HepG2 (cell line): Measurements from ENCODE around the gene MRPL27. TPM values are rescaled to one million over a fixed set of nuclear protein-coding genes. Genes with fewer than 3 reads are reported as not detected.
A peak's percentile ranks its signal among the peaks of the same experiment; 100 is the strongest.

Source experiments
- AGO1 ChIP-seq: fragments of 200-400 bp; formaldehyde crosslinking; IDR thresholded peaks from 2 replicates; pipeline ENCODE4 v1.6.1; 2017; ENCODE audit warnings: mild to moderate bottlenecking, low read depth, low read length, moderate library complexity; ENCODE audit not compliant: poor library complexity, severe bottlenecking
- BCLAF1 ChIP-seq: fragments of 450-650 bp; IDR thresholded peaks from 2 replicates; pipeline ENCODE4 v1.6.1; 2017; ENCODE audit warnings: mild to moderate bottlenecking
- DPF2 ChIP-seq: sonication (generic); formaldehyde crosslinking; IDR thresholded peaks from 2 replicates; pipeline ENCODE4 v1.4.0; 2020; ENCODE audit warnings: mild to moderate bottlenecking, low read depth, missing genetic modification reagents, borderline replicate concordance
- EP300 ChIP-seq, 3 experiments: sonication (generic) in 1 of 3; formaldehyde crosslinking in 1 of 3; IDR thresholded peaks; 2 replicates each; pipeline versions ENCODE4 v1.5.1 to v1.6.1; 2011 to 2020; ENCODE audit warnings: low read depth in 2 of 3, low read length in 2 of 3, borderline replicate concordance in 1 of 3, improper control_type of control experiment in 1 of 3, mild to moderate bottlenecking in 1 of 3, missing genetic modification reagents in 1 of 3, moderate library complexity in 1 of 3
- FOXA3 ChIP-seq: IDR thresholded peaks from 2 replicates; pipeline ENCODE4 v1.6.1; 2016; ENCODE audit warnings: missing genetic modification reagents, missing compliant biosample characterization
- HIVEP1 ChIP-seq: sonication (generic); formaldehyde crosslinking; IDR thresholded peaks from 2 replicates; pipeline ENCODE4 v1.4.0; 2020; ENCODE audit warnings: mild to moderate bottlenecking, missing genetic modification reagents
- HOXA9 ChIP-seq: sonication (generic); formaldehyde crosslinking; IDR thresholded peaks from 2 replicates; pipeline ENCODE4 v1.8.1; 2022; ENCODE audit warnings: missing genetic modification reagents, mild to moderate bottlenecking, moderate library complexity, borderline replicate concordance
- ISX ChIP-seq: sonication (generic); formaldehyde crosslinking; conservative IDR thresholded peaks from 2 replicates; pipeline ENCODE4 v1.5.0; 2020; ENCODE audit warnings: missing genetic modification reagents
- JDP2 ChIP-seq: sonication (generic); formaldehyde crosslinking; IDR thresholded peaks from 2 replicates; pipeline ENCODE4 v1.8.1; 2022; ENCODE audit warnings: missing genetic modification reagents, borderline replicate concordance
- KDM1A ChIP-seq: IDR thresholded peaks from 2 replicates; pipeline ENCODE4 v1.6.1; 2016; ENCODE audit warnings: missing compliant biosample characterization
- MTA1 ChIP-seq: sonication (generic); formaldehyde crosslinking; IDR thresholded peaks from 2 replicates; pipeline ENCODE4 v1.4.0; 2020; ENCODE audit warnings: missing genetic modification reagents, mild to moderate bottlenecking, borderline replicate concordance
- NCOA2 ChIP-seq: sonication (generic); formaldehyde crosslinking; IDR thresholded peaks from 2 replicates; pipeline ENCODE4 v1.8.0; 2022; ENCODE audit warnings: inconsistent platforms
- POLR2G ChIP-seq: fragments of 200-400 bp; formaldehyde crosslinking; IDR thresholded peaks from 2 replicates; pipeline ENCODE4 v1.6.1; 2018; ENCODE audit warnings: mild to moderate bottlenecking, low read depth, low read length, moderate library complexity
- RARA ChIP-seq: IDR thresholded peaks from 2 replicates; pipeline ENCODE4 v1.6.1; 2016; ENCODE audit warnings: missing genetic modification reagents, missing compliant biosample characterization
- RCOR2 ChIP-seq: IDR thresholded peaks from 2 replicates; pipeline ENCODE4 v1.6.1; 2016; ENCODE audit warnings: missing biosample characterization, missing genetic modification reagents
- RXRB ChIP-seq: IDR thresholded peaks from 2 replicates; pipeline ENCODE4 v1.6.1; 2016; ENCODE audit warnings: borderline replicate concordance, missing genetic modification reagents, missing compliant biosample characterization
- ZBTB34 ChIP-seq: sonication (generic); formaldehyde crosslinking; IDR thresholded peaks from 2 replicates; pipeline ENCODE4 v1.8.0; 2022; ENCODE audit warnings: mild to moderate bottlenecking, missing genetic modification reagents
- ZIK1 ChIP-seq: sonication (generic); formaldehyde crosslinking; IDR thresholded peaks from 2 replicates; pipeline ENCODE4 v1.5.0; 2020; ENCODE audit warnings: mild to moderate bottlenecking, low read depth, missing genetic modification reagents, borderline replicate concordance
- ZMAT3 ChIP-seq: sonication (generic); formaldehyde crosslinking; conservative IDR thresholded peaks from 2 replicates; pipeline ENCODE4 v1.7.0; 2021; ENCODE audit warnings: missing genetic modification reagents
- ZNF225 ChIP-seq: sonication (generic); formaldehyde crosslinking; IDR thresholded peaks from 2 replicates; pipeline ENCODE4 v1.4.0; 2020; ENCODE audit warnings: mild to moderate bottlenecking, missing genetic modification reagents
- ZNF546 ChIP-seq: sonication (generic); formaldehyde crosslinking; conservative IDR thresholded peaks from 2 replicates; pipeline ENCODE4 v1.8.1; 2023; ENCODE audit warnings: mild to moderate bottlenecking, missing genetic modification reagents
- ZNF616 ChIP-seq: sonication (generic); formaldehyde crosslinking; IDR thresholded peaks from 2 replicates; pipeline ENCODE4 v1.5.0; 2020; ENCODE audit warnings: low read depth, mild to moderate bottlenecking, missing genetic modification reagents
- ZNF644 ChIP-seq: IDR thresholded peaks from 2 replicates; pipeline ENCODE4 v1.6.1; 2016; ENCODE audit warnings: low read depth
- ZNF883 ChIP-seq: sonication (generic); formaldehyde crosslinking; IDR thresholded peaks from 2 replicates; pipeline ENCODE4 v1.5.1; 2020; ENCODE audit warnings: mild to moderate bottlenecking, missing genetic modification reagents; ENCODE audit errors: not compliant biosample characterization
- ZXDC ChIP-seq: sonication (generic); formaldehyde crosslinking; IDR thresholded peaks from 2 replicates; pipeline ENCODE4 v1.5.0; 2020; ENCODE audit warnings: mild to moderate bottlenecking, missing genetic modification reagents
- polyA plus RNA-seq, 8 experiments: library from polyadenylated mRNA; depleted of rRNA in 3 of 8; stranded (reverse) in 7 of 8; unstranded in 1 of 8; fragments of >200 nt; fragmentation: Illumina TruSeq in 4 of 8; extraction: Trizol in 4 of 8; gene quantifications; 2 replicates each; pipeline versions ENCODE4 v1.2.1 to v1.2.3, GENCODE V29; 2011 to 2016; ENCODE audit warnings: low read depth in 4 of 8, missing spikeins in 1 of 8, mixed read lengths in 1 of 8; ENCODE audit not compliant: insufficient read depth in 1 of 8
- total RNA-seq, 5 experiments: library from RNA; depleted of rRNA; stranded (reverse); fragments of >200 nt; fragmentation: Illumina TruSeq; extraction: Trizol; gene quantifications; 2 replicates each; pipeline ENCODE4 v1.2.3, GENCODE V29; 2016; ENCODE audit warnings: low read depth in 1 of 5

Gene MRPL27
- total and polyA plus RNA-seq, 2 of the 13 experiments (the other 11 are each of a cell fraction or from before 2014, with no cell fraction given), result 137 to 217 TPM

- TF ChIP-seq ZXDC (no peak), RXRB (CRISPR knock-in tag) (peak; percentile 63; the same call in 1 of the 2 replicates), MTA1 (no peak), RCOR2 (CRISPR knock-in tag) (peak; percentile 83), ZNF883 (CRISPR knock-in tag) (no peak), DPF2 (CRISPR knock-in tag) (no peak), POLR2G (no peak), BCLAF1 (no peak), FOXA3 (CRISPR knock-in tag) (peak; percentile 67), AGO1 (no peak), HOXA9 (CRISPR knock-in tag) (no peak), NCOA2 (peak; percentile 51), RARA (CRISPR knock-in tag) (peak; percentile 58), ZNF225 (no peak), ZNF546 (no peak), ZNF616 (CRISPR knock-in tag) (no peak), ZIK1 (CRISPR knock-in tag) (no peak), HIVEP1 (CRISPR knock-in tag) (no peak), ZBTB34 (CRISPR knock-in tag) (no peak), ISX (no peak), ZNF644 (0 out of 2 replicates have a peak, but pooled peaks have one; percentile 41), KDM1A (CRISPR knock-in tag) (peak; percentile 83; the same call in 1 of the 2 replicates), EP300 (IDR thresholded peaks at IDR 0.05; ENCODE audit: low read depth in 2 of 2, low read length in 2 of 2) (peak in 1 of 2 experiments; percentile 68; a peak in 1 of 4 replicates), EP300 (CRISPR knock-in tag; IDR thresholded peaks at IDR 0.05; ENCODE audit: borderline replicate concordance) (no peak), JDP2 (CRISPR knock-in tag) (no peak), ZMAT3 (CRISPR knock-in tag) (no peak)
These were observed 49.8 kb upstream of the MRPL27 start (continued) for GRCh38 chr17:50422738-50423137.
